Measurements from ENCODE around the gene TIMP2. TPM values are rescaled to one million over a fixed set of nuclear protein-coding genes. Genes with fewer than 3 reads are reported as not detected.
"Not testable (repeated sequence)": the region's sequence is repeated elsewhere in the genome, so short reads cannot be mapped to it uniquely, and the experiment has no call there.

The TIMP2 gene
- total and polyA plus RNA-seq, 2 experiments from 2014 or later: 103 to 587 TPM

- no peaks in the 10 kb centered on the region for H3K9me3 ChIP-seq (ENCODE audit: low read depth)
- in situ Hi-C loops (cut with MboI): no loop called here
- H3F3A ChIP-seq (ENCODE audit: insufficient read depth): no peaks in the 10 kb centered on the region
- peaks cover 6% of the 10 kb centered on the region; the same call in 1 of the 2 replicates for H3K4me1 ChIP-seq (ENCODE audit: insufficient read depth)
- TF ChIP-seq EZH2phosphoT487 (IDR thresholded peaks at IDR 0.05; ENCODE audit: insufficient read depth, low read depth) (no peak), EZH2 (IDR thresholded peaks at IDR 0.05; ENCODE audit: insufficient read depth, poor library complexity, severe bottlenecking) (no peak)
- H3K79me2 ChIP-seq (ENCODE audit: insufficient read depth): no peaks in the 10 kb centered on the region
- 90 to 91% methylated on average over 23 of the region's 23 CpGs for WGBS, 2 experiments (ENCODE audit: low coverage in 1 of 2, low lambda C conversion rate in 2 of 2, missing lambda C conversion rate in 2 of 2)
- no peak overlapping the region for H3K4me3 ChIP-seq
- H3K27ac ChIP-seq: no peak overlapping the region
- H4K20me1 ChIP-seq (ENCODE audit: insufficient read depth): no peaks in the 10 kb centered on the region
- no peak overlapping the region for H3K9ac ChIP-seq
- no peak overlapping the region for H2AFZ ChIP-seq
- DNase-seq: no peak
- no peaks in the 10 kb centered on the region for H3K27me3 ChIP-seq (replicated peaks; ENCODE audit: insufficient read depth)
- H3K36me3 ChIP-seq (ENCODE audit: low read depth): no peaks in the 10 kb centered on the region
- no peak overlapping the region for H3K4me2 ChIP-seq (ENCODE audit: unreplicated experiment)
- no peaks in the 10 kb centered on the region for H3K9me2 ChIP-seq (ENCODE audit: insufficient read depth)
Observed at GRCh38 chr17:78966910-78967600, 41.9 kb upstream of the TIMP2 start.

GRCh38 chr17:78966123-78966813 is 41.1 kb upstream of the TIMP2 start:
- H3K9me3 ChIP-seq (ENCODE audit: low read depth): no peaks in the 10 kb centered on the region
- no peaks in the 10 kb centered on the region for H4K20me1 ChIP-seq (ENCODE audit: insufficient read depth)
- H3K9me2 ChIP-seq (ENCODE audit: insufficient read depth): no peaks in the 10 kb centered on the region
- H3K4me1 ChIP-seq (ENCODE audit: insufficient read depth): peaks cover 6% of the 10 kb centered on the region; the same call in 1 of the 2 replicates
- no peak overlapping the region for H2AFZ ChIP-seq
- H3K79me2 ChIP-seq (ENCODE audit: insufficient read depth): no peaks in the 10 kb centered on the region
- no peak overlapping the region for H3K27ac ChIP-seq
- no peak overlapping the region for H3K4me3 ChIP-seq
- H3K9ac ChIP-seq: no peak overlapping the region
- no peak overlapping the region for H3K4me2 ChIP-seq (ENCODE audit: unreplicated experiment)
- peak; percentile 50 for DNase-seq
- 58 to 59% methylated on average over 25 to 26 of the region's 26 CpGs for WGBS, 2 experiments (ENCODE audit: low coverage in 1 of 2, low lambda C conversion rate in 2 of 2, missing lambda C conversion rate in 2 of 2)
- H3K27me3 ChIP-seq (replicated peaks; ENCODE audit: insufficient read depth): no peaks in the 10 kb centered on the region
- in situ Hi-C loops (cut with MboI): no loop called here
- H3K36me3 ChIP-seq (ENCODE audit: low read depth): no peaks in the 10 kb centered on the region
- TF ChIP-seq EZH2phosphoT487 (IDR thresholded peaks at IDR 0.05; ENCODE audit: insufficient read depth, low read depth) (no peak), EZH2 (IDR thresholded peaks at IDR 0.05; ENCODE audit: insufficient read depth, poor library complexity, severe bottlenecking) (no peak)
- H3F3A ChIP-seq (ENCODE audit: insufficient read depth): no peaks in the 10 kb centered on the region

- WGBS, 2 experiments (ENCODE audit: low coverage in 1 of 2, low lambda C conversion rate in 2 of 2, missing lambda C conversion rate in 2 of 2): 82 to 83% methylated on average over 8 of the region's 8 CpGs
- Histone ChIP-seq H3K4me2 (ENCODE audit: unreplicated experiment) (no peak overlapping the region), H4K20me1 (ENCODE audit: insufficient read depth) (no peaks in the 10 kb centered on the region), H2AFZ (no peak overlapping the region), H3K27ac (no peak overlapping the region), H3K36me3 (ENCODE audit: low read depth) (no peaks in the 10 kb centered on the region), H3F3A (ENCODE audit: insufficient read depth) (no peaks in the 10 kb centered on the region), H3K79me2 (ENCODE audit: insufficient read depth) (no peaks in the 10 kb centered on the region), H3K27me3 (replicated peaks; ENCODE audit: insufficient read depth) (no peaks in the 10 kb centered on the region), H3K9me3 (ENCODE audit: low read depth) (no peaks in the 10 kb centered on the region), H3K4me3 (no peak overlapping the region), H3K9ac (no peak overlapping the region), H3K4me1 (ENCODE audit: insufficient read depth) (peaks cover 6% of the 10 kb centered on the region; the same call in 1 of the 2 replicates), H3K9me2 (ENCODE audit: insufficient read depth) (no peaks in the 10 kb centered on the region)
- no peak for DNase-seq
- in situ Hi-C loops (cut with MboI): no loop called here
- TF ChIP-seq EZH2 (IDR thresholded peaks at IDR 0.05; ENCODE audit: insufficient read depth, poor library complexity, severe bottlenecking): no peak
- no peak for TF ChIP-seq EZH2phosphoT487 (IDR thresholded peaks at IDR 0.05; ENCODE audit: insufficient read depth, low read depth)
Observed at GRCh38 chr17:78965491-78965924, 40.3 kb upstream of the TIMP2 start.

DNA sequence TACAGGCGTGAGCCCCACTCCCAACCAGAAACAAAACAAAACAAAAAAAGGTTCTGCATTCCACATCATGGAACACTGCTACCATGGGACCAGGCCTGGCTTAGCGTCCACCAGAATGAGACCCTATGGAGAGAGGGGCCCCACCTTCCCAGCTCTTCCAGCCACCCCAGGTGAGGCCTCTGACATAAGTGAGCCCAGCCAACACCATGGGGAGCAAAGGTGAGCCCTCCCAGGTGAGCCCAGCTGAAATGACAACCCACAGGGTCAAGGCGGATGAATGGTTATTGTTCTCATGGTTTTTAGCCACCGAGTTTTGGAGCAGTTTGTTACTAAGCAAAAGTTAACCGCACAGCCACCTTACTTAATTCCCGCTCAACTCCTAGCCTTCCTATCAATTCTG is 38.2 kb upstream of the TIMP2 start:
- no peaks in the 10 kb centered on the region for H3K36me3 ChIP-seq (ENCODE audit: low read depth)
- no peaks in the 10 kb centered on the region for H3K27me3 ChIP-seq (replicated peaks; ENCODE audit: insufficient read depth)
- TF ChIP-seq EZH2 (IDR thresholded peaks at IDR 0.05; ENCODE audit: insufficient read depth, poor library complexity, severe bottlenecking) (no peak), EZH2phosphoT487 (IDR thresholded peaks at IDR 0.05; ENCODE audit: insufficient read depth, low read depth) (no peak)
- H2AFZ ChIP-seq: no peak overlapping the region
- H3F3A ChIP-seq (ENCODE audit: insufficient read depth): no peaks in the 10 kb centered on the region
- 92 to 95% methylated on average over 6 of the region's 6 CpGs for WGBS, 2 experiments (ENCODE audit: low coverage in 1 of 2, low lambda C conversion rate in 2 of 2, missing lambda C conversion rate in 2 of 2)
- no peaks in the 10 kb centered on the region for H3K9me2 ChIP-seq (ENCODE audit: insufficient read depth)
- H3K4me1 ChIP-seq (ENCODE audit: insufficient read depth): peaks cover 6% of the 10 kb centered on the region; the same call in 1 of the 2 replicates
- in situ Hi-C loops (cut with MboI): no loop called here
- no peak overlapping the region for H3K9ac ChIP-seq
- no peak for DNase-seq
- no peaks in the 10 kb centered on the region for H4K20me1 ChIP-seq (ENCODE audit: insufficient read depth)
- no peak overlapping the region for H3K4me2 ChIP-seq (ENCODE audit: unreplicated experiment)
- H3K27ac ChIP-seq: no peak overlapping the region
- H3K4me3 ChIP-seq: no peak overlapping the region
- H3K9me3 ChIP-seq (ENCODE audit: low read depth): no peaks in the 10 kb centered on the region
- no peaks in the 10 kb centered on the region for H3K79me2 ChIP-seq (ENCODE audit: insufficient read depth)

GRCh38 chr17:78962984-78963348 is 37.8 kb upstream of the TIMP2 start:
- H4K20me1 ChIP-seq (ENCODE audit: insufficient read depth); H3K36me3 ChIP-seq (ENCODE audit: low read depth); H3K9ac ChIP-seq; H3K27me3 ChIP-seq (replicated peaks; ENCODE audit: insufficient read depth); H3K4me3 ChIP-seq; DNase-seq; H3K4me2 ChIP-seq (ENCODE audit: unreplicated experiment); H2AFZ ChIP-seq; H3K79me2 ChIP-seq (ENCODE audit: insufficient read depth); H3F3A ChIP-seq (ENCODE audit: insufficient read depth); H3K9me3 ChIP-seq (ENCODE audit: low read depth); in situ Hi-C loops (cut with MboI); H3K9me2 ChIP-seq (ENCODE audit: insufficient read depth); H3K27ac ChIP-seq; H3K4me1 ChIP-seq (ENCODE audit: insufficient read depth): not testable (repeated sequence)
- WGBS, 2 experiments (ENCODE audit: low coverage in 1 of 2, low lambda C conversion rate in 2 of 2, missing lambda C conversion rate in 2 of 2): 95 to 97% methylated on average over 8 of the region's 8 CpGs

All from GM23248 (cell line).